ENCODE data around the gene TEX44. TPM values are rescaled to one million over a fixed set of nuclear protein-coding genes. Genes with fewer than 3 reads are reported as not detected.

The TEX44 gene
- total and polyA plus RNA-seq, 2 of the 13 experiments (the other 11 are each of a cell fraction or from before 2014, with no cell fraction given) = not detected

DNA sequence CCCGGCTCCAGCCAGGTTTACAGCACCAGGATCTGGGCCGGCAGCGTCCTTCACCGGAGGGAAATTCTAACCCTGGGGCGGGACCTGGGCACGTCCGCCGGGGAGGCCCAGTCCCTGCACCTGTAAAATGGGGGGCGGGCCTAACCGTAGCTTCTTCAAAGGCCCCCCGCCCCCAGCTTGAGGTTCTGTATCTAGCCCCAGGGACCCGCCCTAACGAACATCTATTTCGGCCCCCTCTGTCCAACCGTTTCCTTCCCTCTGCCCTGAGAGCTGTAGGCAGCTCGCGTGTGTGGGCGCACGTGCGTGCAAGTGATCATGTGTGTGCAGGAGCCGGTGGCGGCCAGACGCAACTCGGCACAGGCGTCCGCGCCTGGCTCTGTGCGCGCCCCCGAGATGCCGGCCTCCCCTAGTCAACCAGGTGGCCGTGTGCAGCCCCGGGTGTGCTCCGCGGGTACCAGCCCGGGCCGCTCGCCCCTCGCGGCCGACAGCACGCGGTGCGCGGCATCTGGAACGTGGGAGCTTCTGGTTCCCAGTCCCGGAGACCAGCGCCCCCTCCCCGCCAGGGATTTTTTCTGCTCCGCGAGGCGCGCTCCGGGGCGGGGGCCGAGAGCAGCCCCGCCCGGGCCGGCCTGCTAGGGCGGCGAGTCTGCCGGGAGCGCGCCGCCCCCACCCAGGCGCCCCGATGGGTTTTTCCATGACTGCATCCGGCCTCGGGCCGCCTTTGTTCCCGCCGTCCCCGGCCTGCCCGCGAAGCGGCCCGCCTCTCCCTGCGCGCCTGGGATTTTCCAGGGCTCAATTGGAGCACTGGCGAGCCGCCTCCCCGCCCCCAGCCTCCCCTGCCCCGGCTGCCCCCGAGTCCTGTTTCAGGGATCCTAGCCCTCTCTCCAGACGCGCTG is 21.2 kb downstream of the TEX44 start (continued):
- no peak; the same call in 1 of the 2 replicates for TF ChIP-seq ONECUT2 (CRISPR knock-in tag; IDR thresholded peaks at IDR 0.05)
- 0 out of 2 replicates have a peak, but pooled peaks have one; percentile 32 for TF ChIP-seq PHF20 (CRISPR knock-in tag; IDR thresholded peaks at IDR 0.05)
- no peak for TF ChIP-seq TOE1 (CRISPR knock-in tag; IDR thresholded peaks at IDR 0.05)
- TF ChIP-seq ZNF569 (CRISPR knock-in tag; IDR thresholded peaks at IDR 0.05; ENCODE audit: borderline replicate concordance) = 0 out of 2 replicates have a peak, but pooled peaks have one; percentile 81
- no peak for TF ChIP-seq SIN3A (IDR thresholded peaks at IDR 0.05; ENCODE audit: borderline replicate concordance, low read depth, low read length)
- no peak for TF ChIP-seq SUZ12 (IDR thresholded peaks at IDR 0.05; ENCODE audit: low read depth, low read length)
- TF ChIP-seq, protein P1, sequence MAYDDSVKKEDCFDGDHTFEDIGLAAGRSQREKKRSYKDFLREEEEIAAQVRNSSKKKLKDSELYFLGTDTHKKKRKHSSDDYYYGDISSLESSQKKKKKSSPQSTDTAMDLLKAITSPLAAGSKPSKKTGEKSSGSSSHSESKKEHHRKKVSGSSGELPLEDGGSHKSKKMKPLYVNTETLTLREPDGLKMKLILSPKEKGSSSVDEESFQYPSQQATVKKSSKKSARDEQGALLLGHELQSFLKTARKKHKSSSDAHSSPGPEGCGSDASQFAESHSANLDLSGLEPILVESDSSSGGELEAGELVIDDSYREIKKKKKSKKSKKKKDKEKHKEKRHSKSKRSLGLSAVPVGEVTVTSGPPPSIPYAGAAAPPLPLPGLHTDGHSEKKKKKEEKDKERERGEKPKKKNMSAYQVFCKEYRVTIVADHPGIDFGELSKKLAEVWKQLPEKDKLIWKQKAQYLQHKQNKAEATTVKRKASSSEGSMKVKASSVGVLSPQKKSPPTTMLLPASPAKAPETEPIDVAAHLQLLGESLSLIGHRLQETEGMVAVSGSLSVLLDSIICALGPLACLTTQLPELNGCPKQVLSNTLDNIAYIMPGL (CRISPR knock-in tag; IDR thresholded peaks at IDR 0.05; ENCODE audit: borderline replicate concordance in 1 of 2, low read depth in 1 of 2) = peak; percentile 85 to 86
- TF ChIP-seq SP4 (CRISPR knock-in tag; IDR thresholded peaks at IDR 0.05) = peak; percentile 54; the same call in 1 of the 2 replicates
- peak; percentile 65; the same call in 1 of the 2 replicates for TF ChIP-seq HIVEP1 (CRISPR knock-in tag; IDR thresholded peaks at IDR 0.05)
- TF ChIP-seq ZSCAN20 (CRISPR knock-in tag; IDR thresholded peaks at IDR 0.05; ENCODE audit: borderline replicate concordance) = 0 out of 2 replicates have a peak, but pooled peaks have one; percentile 94
- no peak for TF ChIP-seq SOX6 (IDR thresholded peaks at IDR 0.05)
- TF ChIP-seq SOX6 (CRISPR knock-in tag; IDR thresholded peaks at IDR 0.05) = peak; percentile 75
- TF ChIP-seq ZNF484 (CRISPR knock-in tag; IDR thresholded peaks at IDR 0.05; ENCODE audit: borderline replicate concordance, low read depth) = no peak; the same call in 1 of the 2 replicates
- no peak for TF ChIP-seq JARID2 (CRISPR knock-in tag; IDR thresholded peaks at IDR 0.05; ENCODE audit: insufficient replicate concordance)
- TF ChIP-seq ZNF33B (CRISPR knock-in tag; IDR thresholded peaks at IDR 0.05) = no peak; the same call in 1 of the 2 replicates
- no peak for TF ChIP-seq IKZF1 (IDR thresholded peaks at IDR 0.05)
- TF ChIP-seq ATM (IDR thresholded peaks at IDR 0.05; ENCODE audit: borderline replicate concordance) = no peak
- no peak for TF ChIP-seq ZBTB1 (CRISPR knock-in tag; IDR thresholded peaks at IDR 0.05; ENCODE audit: borderline replicate concordance)
- TF ChIP-seq HOXD1 (CRISPR knock-in tag; IDR thresholded peaks at IDR 0.05) = peak; percentile 57; the same call in 1 of the 2 replicates
- no peak for TF ChIP-seq MBD4 (IDR thresholded peaks at IDR 0.05; ENCODE audit: borderline replicate concordance, low read length)
- TF ChIP-seq ZNF260 (CRISPR knock-in tag; IDR thresholded peaks at IDR 0.05; ENCODE audit: borderline replicate concordance, low read depth) = peak; percentile 82; the same call in 1 of the 2 replicates
- peak; percentile 40; the same call in 1 of the 2 replicates for TF ChIP-seq JUN (CRISPR knock-in tag; IDR thresholded peaks at IDR 0.05)
- TF ChIP-seq ARNT2 (CRISPR knock-in tag; IDR thresholded peaks at IDR 0.05; ENCODE audit: low read depth) = peak; percentile 91
- TF ChIP-seq, protein P2, sequence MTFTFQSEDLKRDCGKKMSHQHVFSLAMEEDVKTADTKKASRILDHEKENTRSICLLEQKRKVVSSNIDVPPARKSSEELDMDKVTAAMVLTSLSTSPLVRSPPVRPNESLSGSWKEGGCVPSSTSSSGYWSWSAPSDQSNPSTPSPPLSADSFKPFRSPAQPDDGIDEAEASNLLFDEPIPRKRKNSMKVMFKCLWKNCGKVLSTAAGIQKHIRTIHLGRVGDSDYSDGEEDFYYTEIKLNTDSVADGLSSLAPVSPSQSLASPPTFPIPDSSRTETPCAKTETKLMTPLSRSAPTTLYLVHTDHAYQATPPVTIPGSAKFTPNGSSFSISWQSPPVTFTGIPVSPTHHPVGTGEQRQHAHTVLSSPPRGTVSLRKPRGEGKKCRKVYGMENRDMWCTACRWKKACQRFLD (CRISPR knock-in tag; IDR thresholded peaks at IDR 0.05; ENCODE audit: borderline replicate concordance) = peak; percentile 96; the same call in 1 of the 2 replicates
- no peak for TF ChIP-seq ZNF746 (CRISPR knock-in tag; IDR thresholded peaks at IDR 0.05)
